Lower leg skin (tissue), 3 donors: ENCODE results near the gene ADCY2.
A peak's percentile ranks its signal among the peaks of the same experiment; 100 is the strongest.

Experiments used
- CTCF ChIP-seq, 3 donors: fragments of 450-650 bp; IDR thresholded peaks; one replicate each; pipeline ENCODE4 v1.5.1; 2016; ENCODE audit warnings: antibody characterized with exemption in 3 of 3, mild to moderate bottlenecking in 3 of 3, moderate library complexity in 2 of 3
- POLR2A ChIP-seq, 2 donors: fragments of 450-650 bp; IDR thresholded peaks; one replicate each; pipeline ENCODE4 v1.6.1; 2016 to 2017; ENCODE audit warnings: antibody characterized with exemption in 2 of 2, mild to moderate bottlenecking in 1 of 2, moderate library complexity in 1 of 2

- no peak for TF ChIP-seq POLR2A (IDR thresholded peaks at IDR 0.05)
- peak in 1 of 3 donors; percentile 59 for TF ChIP-seq CTCF (IDR thresholded peaks at IDR 0.05)
Measured at GRCh38 chr5:7815892-7816534, 420.1 kb downstream of the ADCY2 start.
